ENCODE measurements around the gene GASK1A. TPM values are rescaled to one million over a fixed set of nuclear protein-coding genes. Genes with fewer than 3 reads are reported as not detected.

Gene GASK1A
- total and polyA plus RNA-seq, 7 donors = 0.92 to 32.7 (median 8.1) TPM

- no peaks in the 10 kb centered on the region for H3K27me3 ChIP-seq
- no peaks in the 10 kb centered on the region for H3K4me1 ChIP-seq
- peaks cover 16 to 34% (median 21%) of the 10 kb centered on the region in 4 donors for H3K36me3 ChIP-seq
- H3K27ac ChIP-seq = no peak overlapping the region
- intact Hi-C loops (cut with DNase I) = no loop called here
- TF ChIP-seq POLR2AphosphoS5 (IDR thresholded peaks at IDR 0.05) (no peak), EP300 (IDR thresholded peaks at IDR 0.05) (no peak), CTCF (IDR thresholded peaks at IDR 0.05) (no peak), POLR2A (IDR thresholded peaks at IDR 0.05) (no peak)
- no peak for DNase-seq
- H3K9me3 ChIP-seq = no peaks in the 10 kb centered on the region
- no peak overlapping the region for H3K4me3 ChIP-seq
These were observed 98.6 kb downstream of the GASK1A start for GRCh38 chr3:43077707-43078106.

DNA sequence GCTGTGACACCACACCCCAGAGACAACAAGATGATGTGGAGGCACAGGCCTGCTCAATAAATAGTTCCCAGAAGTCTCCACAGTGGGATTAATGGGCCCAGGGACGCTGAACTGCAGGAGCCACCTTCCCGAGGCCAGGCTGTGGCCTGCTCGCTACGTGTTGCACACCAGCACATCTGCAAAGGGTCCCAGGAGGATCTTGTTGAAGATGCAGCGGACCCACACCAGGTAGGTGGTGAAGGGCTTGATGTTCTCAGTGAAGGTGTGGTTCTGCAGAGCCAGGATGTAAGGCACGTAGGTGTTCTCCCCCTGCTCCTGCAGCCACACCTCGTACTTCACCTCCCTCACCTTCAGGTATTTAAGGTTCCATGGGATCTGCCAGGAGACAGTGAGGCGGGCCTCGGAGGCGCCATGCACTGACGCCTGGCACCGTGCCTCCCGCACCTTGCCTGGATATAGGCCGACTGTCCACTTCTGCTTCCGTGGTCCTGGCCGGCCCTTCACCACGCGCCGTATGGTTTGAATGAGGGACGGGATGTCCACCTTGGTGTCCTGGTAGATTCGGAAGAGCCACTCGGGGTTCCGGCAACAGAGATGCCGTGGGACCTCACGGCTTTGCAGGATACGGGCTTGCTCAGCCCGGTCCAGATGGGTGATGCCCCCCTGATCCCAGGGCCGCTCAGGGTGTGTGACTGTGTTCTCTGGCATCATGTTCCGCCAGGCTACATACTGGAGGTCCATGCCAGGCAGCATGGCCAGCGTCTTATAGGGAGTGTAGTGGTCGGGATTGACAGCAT is 100.6 kb downstream of the GASK1A start:
- H3K36me3 ChIP-seq = peaks cover 16 to 34% (median 21%) of the 10 kb centered on the region in 4 donors
- H3K4me3 ChIP-seq = no peak overlapping the region
- H3K27ac ChIP-seq = no peak overlapping the region
- TF ChIP-seq POLR2AphosphoS5 (IDR thresholded peaks at IDR 0.05) (no peak), POLR2A (IDR thresholded peaks at IDR 0.05) (no peak), CTCF (IDR thresholded peaks at IDR 0.05) (no peak), EP300 (IDR thresholded peaks at IDR 0.05) (no peak)
- H3K9me3 ChIP-seq = no peaks in the 10 kb centered on the region
- no peaks in the 10 kb centered on the region for H3K4me1 ChIP-seq
- WGBS, 2 donors = 94% methylated on average over 31 of the region's 31 CpGs
- DNase-seq = no peak
- H3K27me3 ChIP-seq = no peaks in the 10 kb centered on the region
- intact Hi-C loops (cut with DNase I) = no loop called here

GRCh38 chr3:43080726-43081568 is 101.8 kb downstream of the GASK1A start:
- no peak for DNase-seq
- Histone ChIP-seq H3K4me1 (no peaks in the 10 kb centered on the region), H3K4me3 (no peak overlapping the region), H3K27ac (no peak overlapping the region), H3K27me3 (no peaks in the 10 kb centered on the region), H3K36me3 (peaks cover 16 to 34% (median 21%) of the 10 kb centered on the region in 4 donors), H3K9me3 (no peaks in the 10 kb centered on the region)
- TF ChIP-seq CTCF (IDR thresholded peaks at IDR 0.05) (no peak), EP300 (IDR thresholded peaks at IDR 0.05) (no peak)
- 96 to 97% methylated on average over 40 of the region's 40 CpGs for WGBS, 2 donors
- intact Hi-C loops (cut with DNase I) = no loop called here

DNA sequence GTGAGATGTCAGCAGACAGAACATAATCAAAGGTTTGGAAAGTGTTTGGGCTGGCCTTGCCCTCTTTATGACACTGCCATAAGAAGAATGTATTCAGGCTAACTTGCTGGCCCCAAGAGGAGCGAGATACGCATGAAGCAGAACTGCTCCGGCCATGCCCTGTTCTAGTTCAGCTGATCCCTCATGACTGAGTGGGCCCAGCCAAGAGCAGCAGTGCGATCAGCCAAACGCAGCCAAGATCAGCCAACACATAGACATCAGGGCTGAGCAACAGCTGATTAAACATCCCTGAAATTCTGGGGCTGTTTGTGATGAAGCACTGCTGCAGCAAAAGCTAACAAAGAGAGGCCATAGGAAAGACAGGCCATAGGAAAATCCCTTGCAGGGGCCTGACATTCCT is 102.7 kb downstream of the GASK1A start:
- no peaks in the 10 kb centered on the region for H3K27me3 ChIP-seq
- no peaks in the 10 kb centered on the region for H3K9me3 ChIP-seq
- no peak for TF ChIP-seq EP300 (IDR thresholded peaks at IDR 0.05)
- no peak for TF ChIP-seq CTCF (IDR thresholded peaks at IDR 0.05)
- TF ChIP-seq POLR2A (IDR thresholded peaks at IDR 0.05) = no peak
- TF ChIP-seq POLR2AphosphoS5 (IDR thresholded peaks at IDR 0.05) = no peak
- intact Hi-C loops (cut with DNase I) = no loop called here
- H3K27ac ChIP-seq = no peak overlapping the region
- WGBS, 2 donors = 97% methylated on average over 5 of the region's 5 CpGs
- no peak overlapping the region for H3K4me3 ChIP-seq
- H3K4me1 ChIP-seq = no peaks in the 10 kb centered on the region
- peaks cover 16 to 34% (median 21%) of the 10 kb centered on the region in 4 donors for H3K36me3 ChIP-seq
- no peak for DNase-seq

All from sigmoid colon (tissue), 7 donors.